A549 (cell line): ENCODE results near the gene SPEN. TPM values are rescaled to one million over a fixed set of nuclear protein-coding genes. Genes with fewer than 3 reads are reported as not detected.

ENCODE experiments used
- ATAC-seq, 2 experiments: fragments of 200-7000 bp in 1 of 2; fragments of >200 bp in 1 of 2; cut with Nextera tagmentation in 1 of 2; cut with Tn5 transposase in 1 of 2; 3 replicates each; pipeline versions ENCODE4 v1.8.0 to v1.9.1; 2018 to 2020; ENCODE audit warnings: mild to moderate bottlenecking in 1 of 2, moderate library complexity in 1 of 2
- CTCF ChIA-PET: fragments of 300-600 bp; sonication (Branson Sonifier 250); formaldehyde crosslinking; extraction: SDS; loops from one replicate; lab custom pipeline; 2021; ENCODE audit warnings: antibody characterized with exemption, inconsistent platforms; lab: Yijun Ruan, JAX
- POLR2A ChIA-PET: fragments of 350-600 bp; formaldehyde crosslinking; extraction: SDS; loops from one replicate; lab custom pipeline; 2021; ENCODE audit warnings: antibody characterized with exemption, inconsistent platforms; lab: Yijun Ruan, JAX
- DNase-seq, 2 experiments: peaks; one replicate each; pipeline versions ENCODE4 v3.0.0 to v3.0.0-alpha.2; 2011 to 2016; ENCODE audit warnings: low read depth in 1 of 2, low spot score in 1 of 2
- FAIRE-seq: peaks from 2 replicates; lab custom pipeline; 2011; peaks lifted over from hg19 to GRCh38; lab: Jason Lieb, UNC
- H3K27ac ChIP-seq, 2 experiments: fragments of >200 bp; sonication (Bioruptor Twin); formaldehyde crosslinking; 3 replicates each; pipeline ENCODE4 v1.5.1; 2016 to 2017
- H3K4me1 ChIP-seq: fragments of >200 bp; sonication (Bioruptor Twin); formaldehyde crosslinking; 3 replicates; pipeline ENCODE4 v1.6.1; 2016
- H3K4me2 ChIP-seq: fragments of >200 bp; sonication (Bioruptor Twin); formaldehyde crosslinking; 3 replicates; pipeline ENCODE4 v1.6.1; 2016
- H3K4me3 ChIP-seq: fragments of >200 bp; sonication (Bioruptor Twin); formaldehyde crosslinking; 3 replicates; pipeline ENCODE4 v1.5.1; 2016
- H3K9me3 ChIP-seq: fragments of >200 bp; sonication (Bioruptor Twin); formaldehyde crosslinking; 3 replicates; pipeline ENCODE4 v1.6.1; 2016
- CEBPB ChIP-seq, 2 experiments: fragments of >200 bp in 1 of 2; sonication (Bioruptor Twin) in 1 of 2; formaldehyde crosslinking in 1 of 2; IDR thresholded peaks; 2 replicates each; pipeline ENCODE4 v1.6.1; 2012 to 2016
- CTCF ChIP-seq: fragments of >200 bp; sonication (Bioruptor Twin); formaldehyde crosslinking; IDR thresholded peaks from 3 replicates; pipeline ENCODE4 v1.5.1; 2016
- EHF ChIP-seq: fragments of 250-450 bp; sonication (Bioruptor Pico); IDR thresholded peaks from 2 replicates; pipeline ENCODE4 v1.5.0; 2020; ENCODE audit warnings: mild to moderate bottlenecking
- FOSL2 ChIP-seq, 2 experiments: fragments of 450-650 bp in 1 of 2; fragments of >200 bp in 1 of 2; sonication (Bioruptor Twin) in 1 of 2; formaldehyde crosslinking; IDR thresholded peaks; 2 replicates each; pipeline versions ENCODE4 v1.5.0 to v1.6.1; 2016 to 2020; ENCODE audit warnings: mild to moderate bottlenecking in 1 of 2, moderate library complexity in 1 of 2
- HOXA7 ChIP-seq: fragments of 250-450 bp; sonication (Bioruptor Pico); IDR thresholded peaks from 2 replicates; pipeline ENCODE4 v1.5.0; 2020; ENCODE audit warnings: mild to moderate bottlenecking, moderate library complexity
- JUN ChIP-seq, 2 experiments: fragments of >200 bp; sonication (Bioruptor Twin); formaldehyde crosslinking; IDR thresholded peaks; 2 replicates in 1 of 2; 3 replicates in 1 of 2; pipeline ENCODE4 v1.6.1; 2016 to 2017
- KDM1A ChIP-seq: fragments of 200-600 bp; sonication (generic); IDR thresholded peaks from 2 replicates; pipeline ENCODE4 v1.6.1; 2016; ENCODE audit warnings: low read depth, mild to moderate bottlenecking
- MAFK ChIP-seq: fragments of 450-650 bp; IDR thresholded peaks from 2 replicates; pipeline ENCODE4 v1.6.1; 2014; ENCODE audit not compliant: partially characterized antibody
- MAX ChIP-seq: IDR thresholded peaks from 2 replicates; pipeline ENCODE4 v1.6.1; 2012
- NFE2L2 ChIP-seq: fragments of 150-350 bp; conservative IDR thresholded peaks from 2 replicates; pipeline ENCODE4 v1.6.1; 2014; ENCODE audit warnings: low read length
- PBX3 ChIP-seq: IDR thresholded peaks from 2 replicates; pipeline ENCODE4 v1.6.1; 2012
- PHF8 ChIP-seq: fragments of 200-600 bp; sonication (generic); IDR thresholded peaks from 2 replicates; pipeline ENCODE4 v1.6.1; 2016; ENCODE audit warnings: low read depth, mild to moderate bottlenecking, antibody characterized with exemption, moderate library complexity, borderline replicate concordance
- POLR2A ChIP-seq: IDR thresholded peaks from 2 replicates; pipeline ENCODE4 v1.6.1; 2012; ENCODE audit warnings: mild to moderate bottlenecking, low read length
- RAD21 ChIP-seq, 2 experiments: fragments of >200 bp in 1 of 2; sonication (Bioruptor Twin) in 1 of 2; formaldehyde crosslinking in 1 of 2; IDR thresholded peaks in 1 of 2; conservative IDR thresholded peaks in 1 of 2; 2 replicates in 1 of 2; 3 replicates in 1 of 2; pipeline ENCODE4 v1.6.1; 2012 to 2018; ENCODE audit warnings: inconsistent platforms in 1 of 2
- RFX5 ChIP-seq: fragments of 450-650 bp; IDR thresholded peaks from 2 replicates; pipeline ENCODE4 v1.7.1; 2014; ENCODE audit warnings: antibody characterized with exemption, mild to moderate bottlenecking, moderate library complexity
- RNF2 ChIP-seq: fragments of 200-600 bp; sonication (generic); IDR thresholded peaks from 2 replicates; pipeline ENCODE4 v1.6.1; 2016; ENCODE audit warnings: low read depth, mild to moderate bottlenecking, antibody characterized with exemption, moderate library complexity, borderline replicate concordance
- SMC3 ChIP-seq: fragments of >200 bp; sonication (Bioruptor Twin); formaldehyde crosslinking; IDR thresholded peaks from 3 replicates; pipeline ENCODE4 v1.6.1; 2018; ENCODE audit warnings: inconsistent platforms
- SREBF2 ChIP-seq: fragments of 450-650 bp; IDR thresholded peaks from 2 replicates; pipeline ENCODE4 v1.6.1; 2014; ENCODE audit warnings: mild to moderate bottlenecking, moderate library complexity
- USF2 ChIP-seq: fragments of 450-650 bp; IDR thresholded peaks from 2 replicates; pipeline ENCODE4 v1.6.1; 2014; ENCODE audit warnings: antibody characterized with exemption
- ZNF302 ChIP-seq: fragments of 250-450 bp; sonication (Bioruptor Pico); IDR thresholded peaks from 2 replicates; pipeline ENCODE4 v1.9.0; 2021; ENCODE audit warnings: inconsistent platforms, mild to moderate bottlenecking, moderate library complexity
- ZSCAN20 ChIP-seq: fragments of 250-450 bp; sonication (Bioruptor Pico); IDR thresholded peaks from 2 replicates; pipeline ENCODE4 v1.8.0; 2022; ENCODE audit warnings: mild to moderate bottlenecking, moderate library complexity
- WGBS: methylation state at CpG from one replicate; pipeline ENCODE4 v1.1.6; 2017; ENCODE audit errors: missing lambda C conversion rate; 5-methylcytosine and 5-hydroxymethylcytosine counted together
- polyA plus RNA-seq, 4 experiments: library from polyadenylated mRNA; depleted of rRNA in 3 of 4; stranded (reverse); fragments of >200 nt; fragmentation: RNase III in 1 of 4; extraction: RNeasy Plus Mini Kit Qiagen cat#74134 plus additional on column Dnase treatment in 1 of 4; gene quantifications; 2 replicates in 3 of 4; 3 replicates in 1 of 4; pipeline ENCODE4 v1.2.3, GENCODE V29; 2011 to 2017
- TF ChIP-seq, protein P1 (sequence below): fragments of >200 bp; sonication (Bioruptor Twin); formaldehyde crosslinking; IDR thresholded peaks from 2 replicates; pipeline ENCODE4 v1.6.1; 2016

Gene SPEN
- polyA plus RNA-seq, 2 of the 4 experiments (the other 2 are of a cell fraction): 7.0 to 15.5 TPM

- no peak for ATAC-seq
- H3K4me3 ChIP-seq: peak overlapping the region; percentile 46; the same call in 2 of the 3 replicates
- H3K4me2 ChIP-seq: peak overlapping the region; percentile 84
Measured at GRCh38 chr1:15836772-15837669, 10.5 kb upstream of the SPEN start.

GRCh38 chr1:15837931-15838330, 9.6 kb upstream of the SPEN start:
- TF ChIP-seq RAD21 (conservative IDR thresholded peaks at IDR 0.05 in 1 of 2, IDR thresholded peaks at IDR 0.05 in 1 of 2) (no peak), POLR2A (no peak), PBX3 (no peak), MAFK (no peak), RNF2 (no peak), JUN (IDR thresholded peaks at IDR 0.05) (no peak), HOXA7 (CRISPR knock-in tag) (no peak), PHF8 (no peak), NFE2L2 (no peak), MAX (no peak)
- TF ChIP-seq, protein P1, sequence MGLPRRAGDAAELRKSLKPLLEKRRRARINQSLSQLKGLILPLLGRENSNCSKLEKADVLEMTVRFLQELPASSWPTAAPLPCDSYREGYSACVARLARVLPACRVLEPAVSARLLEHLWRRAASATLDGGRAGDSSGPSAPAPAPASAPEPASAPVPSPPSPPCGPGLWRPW: no peak
- H3K4me2 ChIP-seq: no peak overlapping the region
- WGBS: 92% methylated on average over 7 of the region's 7 CpGs
- POLR2A ChIA-PET: interaction anchor here (1.3 to 1.9 kb wide), 2 partner anchors 9 to 12 kb away, joined by 4 to 8 read pairs; partner anchors contain the start of gene SPEN
- H3K4me1 ChIP-seq: 0 out of 3 replicates have a peak, but pooled peaks cover 6% of the 10 kb centered on the region
- no peak for ATAC-seq
- FAIRE-seq: no peak
- CTCF ChIA-PET: interaction anchor here (0.6 to 2.1 kb wide), 3 partner anchors 23 to 49 kb away, joined by 3 to 6 read pairs (median 3); no protein-coding TSS in a partner anchor
- no peak overlapping the region for H3K27ac ChIP-seq
- H3K4me3 ChIP-seq: no peak overlapping the region
- H3K9me3 ChIP-seq: no peaks in the 10 kb centered on the region
- DNase-seq: no peak

More at GRCh38 chr1:15836772-15837669, 10.5 kb upstream of the SPEN start:
- FAIRE-seq: no peak
- TF ChIP-seq SMC3: no peak
- no peak for TF ChIP-seq FOSL2 (IDR thresholded peaks at IDR 0.05)
- no peak for TF ChIP-seq FOSL2 (CRISPR knock-in tag; IDR thresholded peaks at IDR 0.05)
- TF ChIP-seq, all 56 proteins: peak for 0
- peaks cover 15% of the 10 kb centered on the region for H3K4me1 ChIP-seq
- DNase-seq: no peak
- H3K27ac ChIP-seq: peak overlapping the region; percentile 92 to 100
- WGBS: 93% methylated on average over 49 of the region's 62 CpGs
- ChIA-PET CTCF (interaction anchor here (0.9 to 1.6 kb wide), 2 partner anchors 22 to 45 kb away, joined by 3 to 4 read pairs; no protein-coding TSS in a partner anchor), POLR2A (interaction anchor here (0.7 to 5.4 kb wide), 4 partner anchors 10 to 39 kb away, joined by 3 to 98 read pairs (median 6); partner anchors contain the start of gene SPEN)
- H3K9me3 ChIP-seq: no peaks in the 10 kb centered on the region

DNA sequence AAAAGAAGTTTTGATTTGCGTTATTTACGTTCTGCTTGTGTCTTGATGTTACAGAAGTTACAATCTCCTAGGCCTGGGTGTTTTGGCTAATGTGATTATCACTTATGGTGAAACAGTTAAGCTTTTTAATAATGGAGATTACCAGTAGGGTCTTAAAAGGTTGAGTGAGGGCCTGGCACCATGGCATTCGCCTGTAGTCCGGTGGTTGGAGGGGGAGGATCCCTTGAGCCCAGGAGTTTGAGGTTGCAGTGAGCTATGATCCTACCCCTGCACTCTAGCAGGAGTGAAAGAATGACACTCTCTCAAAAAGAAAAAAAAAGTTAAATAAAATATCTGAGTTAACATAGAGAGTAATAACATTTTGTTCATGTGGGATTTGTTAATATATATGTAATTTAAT, 8.8 kb upstream of the SPEN start:
- POLR2A ChIA-PET: interaction anchor here (1.9 kb wide), 1 partner anchor 9 kb away, joined by 8 read pairs; the partner anchor contains the start of gene SPEN
- no peak overlapping the region for H3K4me3 ChIP-seq
- H3K9me3 ChIP-seq: no peaks in the 10 kb centered on the region
- H3K4me1 ChIP-seq: 0 out of 3 replicates have a peak, but pooled peaks cover 5% of the 10 kb centered on the region
- TF ChIP-seq CTCF: no peak
- no peak for TF ChIP-seq ZNF302
- no peak for TF ChIP-seq KDM1A
- TF ChIP-seq ZSCAN20 (CRISPR knock-in tag): no peak
- TF ChIP-seq RFX5: no peak
- no peak for TF ChIP-seq SMC3
- TF ChIP-seq FOSL2 (IDR thresholded peaks at IDR 0.05): no peak
- TF ChIP-seq FOSL2 (CRISPR knock-in tag; IDR thresholded peaks at IDR 0.05): no peak
- TF ChIP-seq CEBPB (IDR thresholded peaks at IDR 0.05): no peak
- no peak for TF ChIP-seq SREBF2
- TF ChIP-seq EHF (CRISPR knock-in tag): no peak
- TF ChIP-seq USF2: no peak
- TF ChIP-seq, all 56 proteins: peak for 0
- CTCF ChIA-PET: interaction anchor here (0.7 to 2.1 kb wide), 3 partner anchors 24 to 120 kb away, joined by 3 to 6 read pairs (median 3); no protein-coding TSS in a partner anchor
- FAIRE-seq (no peak), ATAC-seq (no peak), DNase-seq (no peak)
- WGBS: 85% methylated on average over 4 of the region's 4 CpGs
- Histone ChIP-seq H3K27ac (no peak overlapping the region), H3K4me2 (no peak overlapping the region)
